Activated CD4-positive, alpha-beta T cell treated with anti-CD3 and anti-CD28 coated beads for 4 hours (primary cell): ENCODE data around the gene CPT1A.

Experiments used
- DNase-seq, 2 donors: peaks; one replicate each; pipeline ENCODE4 v3.0.0-alpha.2; 2020

Gene CPT1A

DNA sequence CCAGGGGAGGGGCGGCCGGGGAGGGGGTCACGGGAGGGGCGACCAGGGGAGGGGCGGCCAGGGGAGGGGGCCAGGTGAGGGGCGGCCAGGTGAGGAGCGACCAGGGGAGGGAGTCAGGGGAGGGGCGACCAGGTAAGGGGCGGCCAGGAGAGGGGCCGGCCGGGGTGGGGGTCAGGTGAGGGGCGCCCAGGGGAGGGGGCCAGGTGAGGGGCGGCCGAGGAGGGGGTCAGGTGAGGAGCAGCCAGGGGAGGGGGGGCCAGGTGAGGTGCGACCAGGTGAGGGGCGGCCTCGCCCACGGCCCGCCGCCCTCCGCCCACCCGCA is 90.8 kb downstream of the CPT1A start:
- DNase-seq, result no peak

GRCh38 chr11:68750195-68751003 is 91.3 kb downstream of the CPT1A start:
- peak; percentile 6 to 12 for DNase-seq

- DNase-seq, result no peak
Measured at GRCh38 chr11:68749229-68750123, 92.2 kb downstream of the CPT1A start.

DNA sequence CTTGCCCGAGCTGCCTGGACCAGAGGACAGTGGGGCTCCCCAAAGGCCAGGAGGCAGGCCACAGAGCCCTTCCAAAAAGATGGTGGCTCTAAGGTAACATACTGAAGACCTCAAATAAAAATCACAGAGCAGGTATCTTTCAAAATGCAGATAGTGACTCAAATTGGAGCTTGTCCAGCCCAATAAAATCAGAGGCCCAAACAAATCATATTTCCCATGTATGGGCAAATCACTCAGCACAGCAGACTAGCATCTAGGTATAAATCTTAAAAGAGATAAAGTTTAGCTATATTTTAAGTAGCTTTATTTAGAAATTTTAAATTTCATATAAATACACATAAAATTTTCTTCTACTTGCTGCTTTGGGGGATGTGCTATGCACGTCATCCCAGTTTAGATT is 93.7 kb downstream of the CPT1A start:
- no peak for DNase-seq

GRCh38 chr11:68743539-68743938 is 98.2 kb downstream of the CPT1A start:
- no peak for DNase-seq

DNA sequence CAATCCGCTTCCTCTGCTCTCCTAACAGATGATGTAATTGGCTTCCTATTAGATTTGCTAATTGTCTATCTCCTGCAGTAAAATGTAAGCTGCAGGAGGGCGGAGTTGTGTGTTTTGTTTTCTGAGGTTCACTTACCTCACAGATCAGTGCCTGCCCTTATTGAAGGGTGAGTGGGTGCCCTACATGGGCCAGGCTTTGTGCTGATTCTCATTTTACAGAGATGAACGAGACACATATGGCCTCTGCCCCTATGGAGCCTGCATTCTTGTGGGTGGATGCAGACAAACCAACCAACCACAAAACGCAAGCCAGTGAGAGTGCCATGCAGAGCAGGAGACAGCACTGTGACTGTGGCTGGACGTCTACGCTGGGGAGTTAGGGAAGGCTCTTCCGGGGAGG is 100.3 kb downstream of the CPT1A start:
- DNase-seq, result no peak

DNA sequence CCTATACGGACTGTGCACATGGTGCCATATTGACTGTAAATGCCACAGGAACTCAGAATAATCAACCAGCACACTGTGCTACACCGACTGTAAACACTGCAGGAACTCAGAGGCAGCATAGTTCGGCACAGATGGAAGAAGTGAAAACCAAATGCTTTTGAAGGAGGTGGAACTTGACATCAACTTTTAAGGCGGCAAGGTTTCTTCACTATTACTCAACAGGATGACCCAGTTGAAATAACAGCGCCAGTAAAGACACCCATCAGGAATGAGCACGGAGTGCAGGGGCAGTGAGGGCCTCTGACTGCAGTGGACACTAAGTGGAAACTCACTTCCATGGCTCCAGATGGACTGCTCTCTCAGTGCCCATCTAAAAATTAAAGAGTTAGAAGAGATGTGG is 106.1 kb downstream of the CPT1A start:
- no peak for DNase-seq

DNA sequence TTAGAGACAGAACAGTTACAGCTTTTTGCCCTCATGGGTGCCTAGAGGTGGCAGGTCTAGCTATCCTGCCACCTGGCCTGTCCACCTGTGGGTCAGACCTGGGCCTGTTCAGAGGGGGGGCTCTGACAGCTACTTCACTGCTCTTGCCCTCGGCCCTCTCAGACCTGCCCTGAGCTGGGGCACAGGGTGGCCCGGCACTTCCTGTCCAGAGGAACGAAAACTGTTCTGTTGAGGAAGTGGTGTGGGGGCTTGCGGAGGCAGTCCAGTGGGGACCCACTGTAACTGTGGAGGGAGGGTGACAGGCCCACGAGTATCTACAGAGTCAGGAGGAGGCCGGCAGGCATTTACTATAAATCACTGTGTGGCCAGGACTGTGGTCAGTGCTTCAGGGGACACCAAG is 106.6 kb downstream of the CPT1A start:
- DNase-seq, result no peak

DNA sequence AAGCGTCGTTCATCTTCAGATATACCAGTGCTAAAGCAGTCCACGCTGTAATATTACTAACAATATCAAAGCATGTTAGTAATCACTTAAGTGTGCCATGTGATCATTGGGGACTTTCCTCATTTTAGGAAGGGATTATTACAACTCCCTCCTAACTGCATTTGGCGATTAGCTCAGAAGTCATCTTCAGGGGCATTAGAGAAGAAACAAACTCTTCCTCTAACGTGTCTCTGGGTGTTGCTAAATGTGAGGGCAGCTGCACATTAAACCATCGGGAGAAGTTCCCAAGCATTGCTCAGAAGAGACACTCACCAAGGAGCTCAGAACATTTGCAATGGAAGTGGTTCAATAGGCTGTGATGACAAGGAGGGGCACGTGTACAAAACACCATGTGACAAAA is 107.6 kb downstream of the CPT1A start:
- no peak for DNase-seq

DNA sequence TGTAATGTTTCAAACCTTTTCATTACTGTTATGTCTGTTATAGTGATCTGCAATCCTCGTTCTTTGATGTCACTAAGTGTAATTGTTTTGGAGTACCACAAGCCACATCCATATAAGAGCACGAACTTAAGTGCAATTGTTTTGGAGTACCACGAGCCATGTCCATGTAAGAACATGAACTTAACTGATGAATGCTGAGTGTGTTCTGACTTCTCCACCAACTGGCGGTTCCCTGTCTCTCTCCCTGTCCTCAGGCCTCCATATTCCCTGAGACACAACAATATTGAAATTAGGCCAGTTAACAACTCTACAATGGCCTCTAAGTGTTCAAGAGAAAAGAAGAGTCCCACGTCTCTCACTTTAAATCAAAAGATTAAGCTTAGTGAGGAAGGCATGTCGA is 113.9 kb downstream of the CPT1A start:
- no peak for DNase-seq

DNA sequence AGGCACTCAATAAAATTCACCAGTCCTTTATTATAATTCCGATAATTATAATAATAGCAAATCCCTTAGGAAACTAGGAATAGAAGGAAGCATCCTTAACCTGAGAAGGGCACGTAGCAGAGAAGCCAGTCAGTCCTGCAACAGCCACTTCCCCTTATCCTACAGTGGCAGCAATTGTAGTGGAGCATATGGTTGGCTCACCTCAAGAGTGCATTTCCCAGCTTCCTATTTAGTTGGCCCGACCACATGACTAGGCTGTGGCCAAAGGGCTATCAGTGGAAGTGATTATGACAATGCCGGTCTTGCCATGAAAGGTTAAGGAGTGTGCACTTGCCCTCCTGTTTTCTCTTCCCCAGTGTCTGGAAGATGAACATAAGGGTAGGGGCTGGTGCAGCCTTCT is 117.4 kb downstream of the CPT1A start:
- DNase-seq, result no peak

GRCh38 chr11:68722143-68722542 is 119.6 kb downstream of the CPT1A start:
- no peak for DNase-seq

- no peak for DNase-seq
Measured at GRCh38 chr11:68721075-68721474, 120.6 kb downstream of the CPT1A start.

GRCh38 chr11:68715456-68716122 is 126.1 kb downstream of the CPT1A start:
- no peak for DNase-seq

- DNase-seq, result no peak
Measured at GRCh38 chr11:68714060-68714856, 127.5 kb downstream of the CPT1A start.

- DNase-seq, result no peak
Measured at GRCh38 chr11:68711114-68711513, 130.6 kb downstream of the CPT1A start.

DNA sequence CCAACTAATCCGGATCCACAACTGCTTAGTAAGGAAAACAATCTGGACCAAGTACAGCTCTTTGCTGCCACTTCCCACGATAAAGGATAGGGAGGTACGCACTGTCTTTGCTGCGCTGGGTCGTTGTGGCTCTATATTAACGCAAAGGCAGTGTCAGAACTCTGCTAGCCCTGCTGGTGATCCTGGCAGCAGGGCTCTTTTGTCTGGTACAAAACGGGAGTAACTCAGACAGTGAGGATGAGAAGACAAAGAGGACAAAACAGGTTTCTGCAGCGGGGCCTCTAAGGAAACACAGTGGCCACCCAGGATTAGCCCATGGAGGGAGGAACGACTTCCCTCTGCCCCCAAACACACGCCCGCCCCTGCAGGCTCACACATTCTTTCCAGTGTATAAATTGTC is 131.3 kb downstream of the CPT1A start:
- no peak for DNase-seq

DNA sequence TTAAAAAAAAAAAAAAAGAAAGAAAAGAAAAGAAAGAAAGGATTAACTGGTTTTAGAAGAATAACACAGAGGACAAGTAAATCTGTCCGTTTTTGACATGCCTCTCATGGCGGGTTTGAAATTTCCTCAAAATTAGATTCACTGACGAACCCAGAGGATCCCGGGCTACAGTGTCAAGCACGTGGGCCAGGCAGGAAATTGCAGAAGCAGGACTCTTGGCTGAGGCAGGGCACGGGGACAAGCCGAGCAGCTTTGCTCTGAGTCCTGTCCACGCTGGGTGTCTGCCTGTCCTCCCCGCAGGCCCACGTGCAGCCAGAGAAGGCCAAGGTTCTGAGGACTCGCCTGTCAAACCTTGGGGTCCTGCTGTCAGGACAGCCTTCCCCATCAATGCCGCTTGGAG is 132.7 kb downstream of the CPT1A start:
- no peak for DNase-seq

DNA sequence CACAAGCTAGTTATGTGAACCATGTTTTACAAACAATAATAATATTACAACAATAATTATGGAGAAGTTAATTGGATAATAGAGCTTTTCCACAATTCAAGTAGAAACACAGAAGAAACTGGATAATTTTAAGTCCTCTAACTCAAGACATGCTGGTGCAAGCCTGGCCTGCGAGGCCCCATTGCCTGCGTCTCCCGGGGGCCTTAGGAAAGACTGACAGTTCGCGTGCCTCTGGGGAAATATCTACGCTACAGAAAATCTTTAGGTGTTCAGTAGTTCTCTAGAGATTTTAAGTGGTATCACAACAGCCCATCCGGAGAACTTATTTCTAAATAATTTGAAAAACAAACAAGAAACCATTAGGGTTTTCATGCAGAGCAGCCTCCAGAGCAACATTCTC is 134.2 kb downstream of the CPT1A start:
- no peak for DNase-seq

DNA sequence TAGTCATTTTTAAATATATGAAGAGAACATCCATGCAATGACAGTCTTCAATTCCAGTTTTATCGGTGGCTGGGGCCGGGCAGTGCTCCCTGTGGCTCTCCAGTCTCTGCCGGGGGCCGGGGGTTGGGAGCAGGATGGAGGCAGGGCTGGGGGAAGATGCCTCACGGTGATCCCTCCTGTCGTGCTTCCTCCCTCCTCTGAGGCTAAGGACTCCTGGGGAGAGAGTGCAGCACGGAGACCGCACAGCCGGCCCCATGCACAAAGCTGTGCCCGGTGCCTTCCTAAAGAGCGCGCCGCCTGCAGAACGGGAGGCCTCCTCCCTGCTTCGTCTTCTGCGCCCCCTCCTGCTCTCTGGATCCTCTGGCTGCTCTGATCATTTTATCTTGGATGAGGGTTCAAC is 136.8 kb downstream of the CPT1A start:
- DNase-seq, result no peak
